Activated T-helper 2 cell treated with anti-CD3 and anti-CD28 coated beads, Interferon-gamma antibody, Interleukin-2, Interleukin-4, amounts not matched to agents 10 μg/mL and 5 μg/mL and 100 μg/mL, durations not matched to agents 14 hours and 24 hours and 36 hours (primary cell): ENCODE measurements around the gene MEAK7. TPM values are rescaled to one million over a fixed set of nuclear protein-coding genes. Genes with fewer than 3 reads are reported as not detected.

Experiments used
- DNase-seq: peaks from one replicate; pipeline ENCODE4 v3.0.0; 2021; ENCODE audit warnings: low spot score
- H3K27ac Mint-ChIP-seq: one replicate; pipeline ENCODE4 v1.8.0; 2021; ENCODE audit warnings: mixed read lengths
- H3K27me3 Mint-ChIP-seq: one replicate; pipeline ENCODE4 v1.8.0; 2021; ENCODE audit warnings: low read depth, mixed read lengths
- H3K36me3 Mint-ChIP-seq: one replicate; pipeline ENCODE4 v1.8.0; 2021; ENCODE audit warnings: low read depth, mixed read lengths
- H3K4me1 Mint-ChIP-seq: one replicate; pipeline ENCODE4 v1.8.0; 2021; ENCODE audit warnings: low read depth, mixed read lengths
- H3K4me3 Mint-ChIP-seq: one replicate; pipeline ENCODE4 v1.8.0; 2021; ENCODE audit warnings: low read depth, mild to moderate bottlenecking, moderate library complexity, mixed read lengths
- H3K9me3 Mint-ChIP-seq: one replicate; pipeline ENCODE4 v1.8.0; 2021; ENCODE audit warnings: mixed read lengths
- intact Hi-C: fragments of 100-400 bp; cut with micrococcal nuclease; formaldehyde crosslinking; loops from one replicate; pipeline ENCODE4 v1.15.1; 2023
- total RNA-seq: library from RNA; stranded (reverse); gene quantifications from 2 replicates; pipeline ENCODE4 v1.2.3, GENCODE V29; 2022

Gene MEAK7
- total RNA-seq, 1 donor from 2014 or later, result 15.4 TPM

GRCh38 chr16:84478172-84478947, 26.1 kb downstream of the MEAK7 start:
- peaks cover 14% of the 10 kb centered on the region for H3K4me1 Mint-ChIP-seq
- intact Hi-C loops, result no loop called here
- DNase-seq, result no peak
- H3K4me3 Mint-ChIP-seq, result no peak overlapping the region
- no peak overlapping the region for H3K27ac Mint-ChIP-seq
- H3K9me3 Mint-ChIP-seq, result peaks cover 16% of the 10 kb centered on the region
- H3K27me3 Mint-ChIP-seq, result no peaks in the 10 kb centered on the region
- peaks cover 58% of the 10 kb centered on the region for H3K36me3 Mint-ChIP-seq

- Mint-ChIP-seq H3K4me1 (peaks cover 14% of the 10 kb centered on the region), H3K4me3 (no peak overlapping the region), H3K36me3 (peaks cover 62% of the 10 kb centered on the region), H3K9me3 (peaks cover 23% of the 10 kb centered on the region), H3K27me3 (no peaks in the 10 kb centered on the region), H3K27ac (no peak overlapping the region)
- no peak for DNase-seq
- intact Hi-C loops, result no loop called here
Measured at GRCh38 chr16:84477661-84478060, 26.8 kb downstream of the MEAK7 start.

GRCh38 chr16:84476401-84476800, 28.1 kb downstream of the MEAK7 start:
- H3K4me3 Mint-ChIP-seq, result no peak overlapping the region
- peaks cover 66% of the 10 kb centered on the region for H3K36me3 Mint-ChIP-seq
- intact Hi-C loops, result no loop called here
- no peak for DNase-seq
- H3K27me3 Mint-ChIP-seq, result no peaks in the 10 kb centered on the region
- peaks cover 32% of the 10 kb centered on the region for H3K9me3 Mint-ChIP-seq
- no peak overlapping the region for H3K27ac Mint-ChIP-seq
- H3K4me1 Mint-ChIP-seq, result peaks cover 14% of the 10 kb centered on the region

DNA sequence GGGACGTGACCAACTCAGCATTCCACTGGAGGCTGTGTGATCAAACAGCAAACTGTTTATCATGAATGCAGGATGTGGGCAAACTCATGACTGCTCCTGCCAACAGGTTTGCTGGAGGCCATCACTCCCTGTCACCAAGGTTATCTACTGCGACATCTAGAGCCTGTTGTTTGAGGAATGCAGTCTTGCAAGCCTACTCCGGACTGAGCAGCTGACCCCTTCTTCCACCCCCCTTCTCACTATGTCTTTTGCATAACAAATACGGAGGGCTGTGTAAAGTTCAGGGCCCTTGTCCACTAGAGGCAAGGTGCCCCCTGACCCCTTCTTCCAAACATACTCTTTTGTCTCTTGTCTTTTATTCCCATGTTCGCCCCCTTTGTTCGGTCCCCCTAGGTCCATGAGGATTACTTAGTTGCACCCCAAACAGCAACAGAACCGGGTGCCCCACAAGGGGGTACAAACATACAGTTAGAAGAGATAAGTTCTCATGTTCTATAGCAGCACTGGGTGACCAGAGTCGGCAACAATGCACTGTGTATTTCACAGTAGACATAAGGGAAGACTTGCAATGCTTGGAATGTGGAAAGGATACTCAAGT, 28.7 kb downstream of the MEAK7 start:
- Mint-ChIP-seq H3K4me1 (peaks cover 14% of the 10 kb centered on the region), H3K9me3 (peaks cover 37% of the 10 kb centered on the region), H3K27ac (no peak overlapping the region), H3K4me3 (no peak overlapping the region), H3K27me3 (no peaks in the 10 kb centered on the region), H3K36me3 (peaks cover 71% of the 10 kb centered on the region)
- intact Hi-C loops, result no loop called here
- DNase-seq, result no peak

DNA sequence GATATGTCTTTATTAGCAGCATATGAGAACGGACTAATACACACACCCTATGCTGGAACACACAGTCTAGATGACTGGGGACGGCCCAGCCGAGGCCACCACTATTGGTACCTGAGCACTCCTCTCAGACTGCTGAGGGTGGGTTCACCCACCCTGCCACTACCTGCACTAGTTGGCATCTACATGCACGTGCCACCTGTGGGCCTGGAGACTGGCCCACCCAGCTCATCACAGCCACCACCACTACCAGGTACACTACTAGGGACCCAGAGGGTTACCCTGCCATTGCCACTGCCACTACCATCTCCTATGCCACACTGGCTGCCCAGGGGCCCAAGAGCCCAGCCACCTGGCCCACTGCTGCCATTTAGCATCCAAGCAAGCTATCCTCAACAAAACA, 32.5 kb downstream of the MEAK7 start:
- Mint-ChIP-seq H3K4me3 (no peak overlapping the region), H3K27me3 (no peaks in the 10 kb centered on the region), H3K9me3 (peaks cover 54% of the 10 kb centered on the region), H3K4me1 (peaks cover 8% of the 10 kb centered on the region), H3K27ac (no peak overlapping the region), H3K36me3 (peaks cover 85% of the 10 kb centered on the region)
- intact Hi-C loops, result no loop called here
- DNase-seq, result no peak

GRCh38 chr16:84471316-84471715, 33.1 kb downstream of the MEAK7 start:
- intact Hi-C loops, result no loop called here
- no peaks in the 10 kb centered on the region for H3K27me3 Mint-ChIP-seq
- peaks cover 8% of the 10 kb centered on the region for H3K4me1 Mint-ChIP-seq
- DNase-seq, result no peak
- peaks cover 60% of the 10 kb centered on the region for H3K9me3 Mint-ChIP-seq
- H3K27ac Mint-ChIP-seq, result no peak overlapping the region
- H3K36me3 Mint-ChIP-seq, result peaks cover 88% of the 10 kb centered on the region
- no peak overlapping the region for H3K4me3 Mint-ChIP-seq

DNA sequence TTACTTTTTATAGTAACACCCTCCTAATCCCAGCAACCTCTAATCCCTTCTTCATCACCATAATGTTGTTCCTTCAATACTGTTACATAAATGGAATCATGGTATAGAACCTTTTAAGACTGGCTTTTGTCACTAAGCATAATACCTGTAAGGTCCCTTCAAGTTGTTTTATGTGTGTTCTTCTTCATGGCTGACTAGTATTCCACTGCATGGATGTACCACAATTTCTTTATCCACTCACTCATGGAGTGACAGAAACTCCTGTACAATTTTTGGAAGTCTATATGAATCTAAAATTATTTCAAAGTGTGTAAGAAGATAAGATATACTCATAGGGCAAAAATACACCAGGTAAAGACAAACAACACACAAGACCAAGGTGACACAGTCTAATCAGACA, 36.8 kb downstream of the MEAK7 start:
- Mint-ChIP-seq H3K4me1 (no peaks in the 10 kb centered on the region), H3K4me3 (no peak overlapping the region), H3K27me3 (no peaks in the 10 kb centered on the region), H3K27ac (no peak overlapping the region), H3K9me3 (peaks cover 40% of the 10 kb centered on the region), H3K36me3 (peaks cover 79% of the 10 kb centered on the region)
- DNase-seq, result no peak
- intact Hi-C loops, result no loop called here

DNA sequence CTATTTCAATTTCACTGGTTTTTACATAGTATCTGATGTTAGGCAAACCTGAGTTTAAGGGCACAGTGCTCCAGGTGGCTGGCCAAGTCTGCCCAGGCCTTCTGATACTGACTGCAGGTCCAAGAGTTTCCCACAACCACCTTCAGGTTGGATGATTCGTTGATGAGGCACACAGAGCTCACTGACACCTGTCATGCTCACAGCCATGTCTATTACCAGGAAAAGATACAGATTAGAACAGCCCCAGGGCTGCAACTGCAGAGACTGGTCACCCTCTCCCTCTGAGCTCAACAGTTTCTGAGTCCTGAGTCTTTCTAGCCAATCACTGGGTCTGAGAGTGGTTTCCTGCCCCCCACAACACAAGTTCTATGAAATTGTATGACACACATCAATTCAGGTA, 37.2 kb downstream of the MEAK7 start:
- no peak overlapping the region for H3K27ac Mint-ChIP-seq
- no peak overlapping the region for H3K4me3 Mint-ChIP-seq
- H3K4me1 Mint-ChIP-seq, result no peaks in the 10 kb centered on the region
- DNase-seq, result no peak
- peaks cover 38% of the 10 kb centered on the region for H3K9me3 Mint-ChIP-seq
- H3K36me3 Mint-ChIP-seq, result peaks cover 77% of the 10 kb centered on the region
- no peaks in the 10 kb centered on the region for H3K27me3 Mint-ChIP-seq
- intact Hi-C loops, result no loop called here

DNA sequence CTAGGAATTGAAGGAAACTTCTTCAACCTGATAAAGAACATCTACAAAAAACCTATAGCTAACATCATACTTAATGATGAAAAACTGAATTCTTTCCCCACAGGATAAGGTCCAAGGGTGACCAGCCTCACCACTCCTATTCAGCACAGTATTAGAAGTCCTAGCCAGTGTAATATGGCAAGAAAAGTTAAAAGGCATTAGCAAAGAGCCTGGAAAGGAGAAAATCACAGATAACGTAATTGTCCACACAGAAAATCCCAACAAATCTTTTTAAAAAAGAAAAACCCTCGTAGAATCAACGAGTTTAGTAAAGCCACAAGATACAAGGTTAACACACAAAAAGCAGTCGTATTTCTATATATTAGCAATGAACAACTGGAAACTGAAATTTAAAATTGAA, 37.8 kb downstream of the MEAK7 start:
- DNase-seq, result no peak
- Mint-ChIP-seq H3K9me3 (peaks cover 33% of the 10 kb centered on the region), H3K36me3 (peaks cover 75% of the 10 kb centered on the region), H3K4me1 (no peaks in the 10 kb centered on the region), H3K27ac (no peak overlapping the region), H3K4me3 (no peak overlapping the region), H3K27me3 (no peaks in the 10 kb centered on the region)
- intact Hi-C loops, result no loop called here

GRCh38 chr16:84465154-84465553, 39.3 kb downstream of the MEAK7 start:
- no peak for DNase-seq
- intact Hi-C loops, result no loop called here
- H3K9me3 Mint-ChIP-seq, result peaks cover 27% of the 10 kb centered on the region
- no peaks in the 10 kb centered on the region for H3K27me3 Mint-ChIP-seq
- no peaks in the 10 kb centered on the region for H3K4me1 Mint-ChIP-seq
- H3K36me3 Mint-ChIP-seq, result peaks cover 77% of the 10 kb centered on the region
- H3K27ac Mint-ChIP-seq, result no peak overlapping the region
- no peak overlapping the region for H3K4me3 Mint-ChIP-seq

- peaks cover 27% of the 10 kb centered on the region for H3K9me3 Mint-ChIP-seq
- H3K4me3 Mint-ChIP-seq, result no peak overlapping the region
- peaks cover 75% of the 10 kb centered on the region for H3K36me3 Mint-ChIP-seq
- H3K27ac Mint-ChIP-seq, result no peak overlapping the region
- no peak for DNase-seq
- no peaks in the 10 kb centered on the region for H3K4me1 Mint-ChIP-seq
- intact Hi-C loops, result no loop called here
- H3K27me3 Mint-ChIP-seq, result no peaks in the 10 kb centered on the region
Measured at GRCh38 chr16:84464116-84464515, 40.3 kb downstream of the MEAK7 start.

DNA sequence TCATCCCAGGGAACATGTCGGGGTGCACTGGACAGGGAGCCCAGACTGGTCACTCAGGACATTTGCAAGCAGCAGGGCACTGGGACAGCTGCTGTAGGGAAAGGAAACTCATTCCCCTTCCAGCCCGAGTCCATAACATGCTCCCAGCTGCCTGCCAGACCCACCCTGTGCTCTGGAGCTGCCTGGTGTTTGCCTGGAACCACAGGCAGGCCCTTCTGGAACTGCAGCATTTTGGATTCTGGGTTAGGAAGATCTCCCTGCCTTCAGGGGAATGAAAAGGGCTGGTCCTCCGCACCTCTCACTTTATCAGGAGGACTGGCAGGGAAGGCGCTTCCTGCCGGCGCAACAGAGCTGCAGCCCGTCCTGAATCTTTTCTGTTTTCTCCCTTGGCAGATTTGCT, 41.2 kb downstream of the MEAK7 start:
- DNase-seq, result no peak
- Mint-ChIP-seq H3K27me3 (no peaks in the 10 kb centered on the region), H3K27ac (no peak overlapping the region), H3K9me3 (peaks cover 22% of the 10 kb centered on the region), H3K4me3 (no peak overlapping the region), H3K4me1 (no peaks in the 10 kb centered on the region), H3K36me3 (peaks cover 74% of the 10 kb centered on the region)
- intact Hi-C loops, result no loop called here

GRCh38 chr16:84462296-84463210, 41.9 kb downstream of the MEAK7 start:
- Mint-ChIP-seq H3K36me3 (peaks cover 67% of the 10 kb centered on the region), H3K27me3 (no peaks in the 10 kb centered on the region), H3K4me3 (no peak overlapping the region), H3K4me1 (no peaks in the 10 kb centered on the region), H3K27ac (no peak overlapping the region), H3K9me3 (peaks cover 15% of the 10 kb centered on the region)
- no peak for DNase-seq
- intact Hi-C loops, result no loop called here
